IMR-90 (cell line): ENCODE measurements around the gene CUBN. TPM values are rescaled to one million over a fixed set of nuclear protein-coding genes. Genes with fewer than 3 reads are reported as not detected.

Experiments
- ATAC-seq: fragments of 200-7000 bp; cut with Tn5 transposase; 2 replicates; pipeline ENCODE4 v1.9.1; 2020; ENCODE audit warnings: low read depth, mild to moderate bottlenecking, moderate library complexity
- BruUV-seq: library from RNA; stranded (reverse); fragments of 400-500 nt; replicated peaks from 2 replicates; lab custom pipeline; 2021; lab: Mats Ljungman, UMichigan
- CTCF ChIA-PET: fragments of 300-600 bp; formaldehyde crosslinking; extraction: SDS; loops from one replicate; lab custom pipeline; 2021; ENCODE audit warnings: antibody characterized with exemption; lab: Yijun Ruan, JAX
- POLR2A ChIA-PET: fragments of 300-600 bp; sonication (Branson Sonifier 250); formaldehyde crosslinking; loops from one replicate; lab custom pipeline; 2022; ENCODE audit warnings: antibody characterized with exemption; ENCODE audit not compliant: unreplicated experiment; lab: Charles Lee
- DNase-seq: peaks from one replicate; pipeline ENCODE4 v3.0.0; 2013
- H2AFZ ChIP-seq: replicated peaks from 2 replicates; pipeline ENCODE3; 2013; ENCODE audit warnings: low read length, mild to moderate bottlenecking; ENCODE audit not compliant: poor library complexity
- H2AK5ac ChIP-seq: 2 replicates; pipeline ENCODE4 v1.6.1; 2013; ENCODE audit warnings: low read depth, low read length, inconsistent platforms
- H2AK9ac ChIP-seq: replicated peaks from 2 replicates; pipeline ENCODE3; 2013; ENCODE audit warnings: mild to moderate bottlenecking, low read depth, low read length, moderate library complexity; ENCODE audit not compliant: poor library complexity
- H2BK120ac ChIP-seq: 2 replicates; pipeline ENCODE4 v1.6.1; 2013; ENCODE audit warnings: low read depth, low read length, inconsistent platforms
- H2BK15ac ChIP-seq: 3 replicates; pipeline ENCODE4 v1.6.1; 2013; ENCODE audit warnings: low read depth, low read length, inconsistent platforms
- H2BK20ac ChIP-seq: 2 replicates; pipeline ENCODE4 v1.6.1; 2013; ENCODE audit warnings: low read depth, mild to moderate bottlenecking, inconsistent platforms, low read length, moderate library complexity
- H2BK5ac ChIP-seq: 2 replicates; pipeline ENCODE4 v1.6.1; 2013; ENCODE audit warnings: mild to moderate bottlenecking, low read depth, low read length, inconsistent platforms; ENCODE audit not compliant: poor library complexity, severe bottlenecking
- H3K14ac ChIP-seq: replicated peaks from 2 replicates; pipeline ENCODE4 v1.6.1; 2013; ENCODE audit warnings: low read depth, low read length, inconsistent platforms
- H3K18ac ChIP-seq: 2 replicates; pipeline ENCODE4 v1.6.1; 2013; ENCODE audit warnings: low read depth, low read length, control low read depth
- H3K23ac ChIP-seq: 2 replicates; pipeline ENCODE4 v1.6.1; 2013; ENCODE audit warnings: low read depth, low read length, inconsistent platforms
- H3K27ac ChIP-seq: 2 replicates; pipeline ENCODE4 v1.5.1; 2013; ENCODE audit warnings: mild to moderate bottlenecking, control low read depth, low read length; ENCODE audit not compliant: insufficient read depth
- H3K27me3 ChIP-seq: 2 replicates; pipeline ENCODE4 v1.6.1; 2013; ENCODE audit warnings: low read length; ENCODE audit not compliant: control insufficient read depth, insufficient read depth
- H3K36me3 ChIP-seq: 2 replicates; pipeline ENCODE4 v1.6.1; 2013; ENCODE audit warnings: low read length, mixed read lengths; ENCODE audit not compliant: control insufficient read depth, insufficient read depth
- H3K4ac ChIP-seq: 2 replicates; pipeline ENCODE4 v1.6.1; 2013; ENCODE audit warnings: low read depth, low read length, inconsistent platforms
- H3K4me1 ChIP-seq: 2 replicates; pipeline ENCODE4 v1.6.1; 2013; ENCODE audit warnings: low read length, mixed read lengths; ENCODE audit not compliant: control insufficient read depth, insufficient read depth
- H3K4me2 ChIP-seq: 2 replicates; pipeline ENCODE4 v1.6.1; 2013; ENCODE audit warnings: low read depth, mild to moderate bottlenecking, control low read depth, low read length, moderate library complexity
- H3K4me3 ChIP-seq: 2 replicates; pipeline ENCODE4 v1.5.1; 2013; ENCODE audit warnings: low read depth, mild to moderate bottlenecking, control low read depth, low read length, moderate library complexity; ENCODE audit not compliant: insufficient read depth
- H3K56ac ChIP-seq: 2 replicates; pipeline ENCODE4 v1.6.1; 2013; ENCODE audit warnings: low read length, inconsistent platforms; ENCODE audit not compliant: insufficient read depth; ENCODE audit errors: extremely low read depth
- H3K79me1 ChIP-seq, 2 experiments: 2 replicates each; pipeline ENCODE4 v1.6.1; 2013; ENCODE audit warnings: low read length in 2 of 2, inconsistent platforms in 1 of 2, low read depth in 1 of 2
- H3K9ac ChIP-seq: 2 replicates; pipeline ENCODE4 v1.6.1; 2013; ENCODE audit warnings: low read depth, low read length, control low read depth
- H3K9me1 ChIP-seq: 2 replicates; pipeline ENCODE4 v1.6.1; 2013; ENCODE audit warnings: low read length, inconsistent platforms; ENCODE audit not compliant: insufficient read depth
- H3K9me3 ChIP-seq: 2 replicates; pipeline ENCODE4 v1.6.1; 2013; ENCODE audit warnings: low read length; ENCODE audit not compliant: control insufficient read depth, insufficient read depth
- H4K20me1 ChIP-seq: 2 replicates; pipeline ENCODE4 v1.6.1; 2013; ENCODE audit warnings: low read length, inconsistent platforms; ENCODE audit not compliant: insufficient read depth
- H4K5ac ChIP-seq: 2 replicates; pipeline ENCODE4 v1.6.1; 2013; ENCODE audit warnings: mild to moderate bottlenecking, low read depth, low read length, control low read depth
- H4K8ac ChIP-seq, 2 experiments: 2 replicates each; pipeline ENCODE4 v1.6.1; 2013; ENCODE audit warnings: low read depth in 2 of 2, low read length in 2 of 2, control low read depth in 1 of 2, inconsistent platforms in 1 of 2
- H4K91ac ChIP-seq: 2 replicates; pipeline ENCODE4 v1.6.1; 2013; ENCODE audit warnings: low read depth, low read length, inconsistent platforms; ENCODE audit not compliant: insufficient read depth
- BHLHE40 ChIP-seq: fragments of 150-350 bp; IDR thresholded peaks from 2 replicates; pipeline ENCODE4 v1.6.1; 2016; ENCODE audit warnings: mild to moderate bottlenecking, low read depth, low read length
- CEBPB ChIP-seq: IDR thresholded peaks from 2 replicates; pipeline ENCODE4 v1.6.1; 2012; ENCODE audit warnings: low read depth, low read length, improper control_type of control experiment
- CTCF ChIP-seq: conservative IDR thresholded peaks from 2 replicates; pipeline ENCODE4 v1.5.1; 2012; ENCODE audit warnings: mild to moderate bottlenecking, low read depth, low read length, improper control_type of control experiment
- FOS ChIP-seq: fragments of 150-350 bp; IDR thresholded peaks from 2 replicates; pipeline ENCODE4 v1.6.1; 2016; ENCODE audit warnings: low read depth, low read length
- MAFK ChIP-seq: IDR thresholded peaks from 2 replicates; pipeline ENCODE4 v1.6.1; 2012; ENCODE audit warnings: low read depth, low read length, improper control_type of control experiment
- MXI1 ChIP-seq: IDR thresholded peaks from 2 replicates; pipeline ENCODE4 v1.6.1; 2012; ENCODE audit warnings: low read depth, mild to moderate bottlenecking, low read length, moderate library complexity, borderline replicate concordance
- NFE2L2 ChIP-seq: fragments of 150-350 bp; IDR thresholded peaks from 2 replicates; pipeline ENCODE4 v1.6.1; 2016; ENCODE audit warnings: low read depth, mild to moderate bottlenecking, low read length
- WGBS, 2 experiments: methylation state at CpG; one replicate each; pipeline versions ENCODE4 v1.1.5 to v1.1.7; 2013; ENCODE audit warnings: missing lambda C conversion rate in 2 of 2; ENCODE audit not compliant: insufficient read length in 1 of 2; ENCODE audit errors: extremely low coverage in 2 of 2; 5-methylcytosine and 5-hydroxymethylcytosine counted together
- dilution Hi-C: fragments of 300-500 bp; cut with HindIII; formaldehyde crosslinking; loops from one replicate; pipeline ENCODE4 v1.14.3; 2018; ENCODE audit warnings: low sequenced_read_pairs; ENCODE audit not compliant: unreplicated experiment
- in situ Hi-C: fragments of 300-500 bp; cut with MboI; formaldehyde crosslinking; loops from 3 replicates; pipeline ENCODE4 v1.14.3; 2019; ENCODE audit warnings: low sequenced_read_pairs, inconsistent platforms, mixed read lengths
- intact Hi-C: fragments of 100-400 bp; cut with micrococcal nuclease; formaldehyde crosslinking; loops from 2 replicates; pipeline ENCODE4 v1.10.0; 2022
- polyA plus RNA-seq, 3 experiments: library from polyadenylated mRNA; depleted of rRNA; stranded (reverse); fragments of >200 nt; gene quantifications; 2 replicates each; pipeline ENCODE4 v1.2.3, GENCODE V29; 2012; ENCODE audit warnings: low replicate concordance in 1 of 3
- total RNA-seq: library from RNA; depleted of rRNA; stranded (reverse); fragments of >200 nt; gene quantifications from 2 replicates; pipeline ENCODE4 v1.2.3, GENCODE V29; 2012
- TF ChIP-seq, protein P1 (sequence below): fragments of 150-350 bp; IDR thresholded peaks from 2 replicates; pipeline ENCODE4 v1.6.1; 2016; ENCODE audit warnings: low read depth, mild to moderate bottlenecking, low read length, moderate library complexity, borderline replicate concordance

Gene CUBN
- total and polyA plus RNA-seq, 2 of the 4 experiments (the other 2 are of a cell fraction), result 0.19 to 0.54 TPM

GRCh38 chr10:16804123-16804522 lies 325.5 kb downstream of the CUBN start:
- H2AK9ac ChIP-seq, result no peak overlapping the region
- H3K27ac ChIP-seq, result no peak overlapping the region
- DNase-seq (no peak), ATAC-seq (no peak)
- H3K23ac ChIP-seq, result no peak overlapping the region
- H4K20me1 ChIP-seq, result peaks cover 24% of the 10 kb centered on the region
- H3K4me2 ChIP-seq, result no peak overlapping the region
- no peaks in the 10 kb centered on the region for H3K27me3 ChIP-seq
- no CpG with 5 or more reads among the region's 4 CpGs for WGBS, 2 experiments
- H2BK120ac ChIP-seq, result no peak overlapping the region
- intact Hi-C loops (no loop called here), dilution Hi-C loops (no loop called here), in situ Hi-C loops (no loop called here)
- no peak overlapping the region for H3K4me3 ChIP-seq
- no peaks in the 10 kb centered on the region for H3K9me3 ChIP-seq
- no TSS peak for BruUV-seq
- no peaks in the 10 kb centered on the region for H3K4me1 ChIP-seq
- CTCF ChIA-PET, result interaction anchor here (0.7 to 0.9 kb wide), 2 partner anchors 918 to 1710 kb away, joined by 3 read pairs; no protein-coding TSS in a partner anchor
- no peak overlapping the region for H3K14ac ChIP-seq
- H4K8ac ChIP-seq, result no peak overlapping the region
- H2AK5ac ChIP-seq, result no peak overlapping the region
- H3K9ac ChIP-seq, result no peak overlapping the region
- POLR2A ChIA-PET, result no interaction called here
- H3K56ac ChIP-seq, result no peak overlapping the region
- peaks cover 3% of the 10 kb centered on the region; the same call in 1 of the 2 replicates for H3K9me1 ChIP-seq
- no peak overlapping the region for H2BK15ac ChIP-seq
- peaks cover 30 to 50% of the 10 kb centered on the region in 2 experiments for H3K79me1 ChIP-seq
- no peak overlapping the region for H2AFZ ChIP-seq
- no peak overlapping the region for H4K5ac ChIP-seq
- H2BK5ac ChIP-seq, result no peak overlapping the region
- H3K4ac ChIP-seq, result no peak overlapping the region
- TF ChIP-seq CTCF (no peak), BHLHE40 (no peak), NFE2L2 (no peak), MXI1 (no peak), MAFK (no peak), CEBPB (no peak), FOS (no peak)
- TF ChIP-seq, protein P1, sequence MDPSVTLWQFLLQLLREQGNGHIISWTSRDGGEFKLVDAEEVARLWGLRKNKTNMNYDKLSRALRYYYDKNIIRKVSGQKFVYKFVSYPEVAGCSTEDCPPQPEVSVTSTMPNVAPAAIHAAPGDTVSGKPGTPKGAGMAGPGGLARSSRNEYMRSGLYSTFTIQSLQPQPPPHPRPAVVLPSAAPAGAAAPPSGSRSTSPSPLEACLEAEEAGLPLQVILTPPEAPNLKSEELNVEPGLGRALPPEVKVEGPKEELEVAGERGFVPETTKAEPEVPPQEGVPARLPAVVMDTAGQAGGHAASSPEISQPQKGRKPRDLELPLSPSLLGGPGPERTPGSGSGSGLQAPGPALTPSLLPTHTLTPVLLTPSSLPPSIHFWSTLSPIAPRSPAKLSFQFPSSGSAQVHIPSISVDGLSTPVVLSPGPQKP, result no peak
- H3K36me3 ChIP-seq, result peaks cover 6% of the 10 kb centered on the region
- H2BK20ac ChIP-seq, result no peak overlapping the region
- H3K18ac ChIP-seq, result no peak overlapping the region
- H4K91ac ChIP-seq, result no peak overlapping the region
